ACHN (cell line): ENCODE data around the gene DMD.

Experiments used
- DNase-seq: peaks from one replicate; pipeline ENCODE4 v3.0.0-alpha.2; 2015
- in situ Hi-C: cut with HindIII; loops from 2 replicates; pipeline ENCODE4 v1.10.0; 2017; ENCODE audit warnings: low sequenced_read_pairs, low pct_ligation_motif_present, low pct_unique_long_range_greater_than_20kb

DMD gene

GRCh38 chrX:31665454-31665853 is 1545.9 kb downstream of the DMD start:
- in situ Hi-C loops = no loop called here
- no peak for DNase-seq

- in situ Hi-C loops = no loop called here
- DNase-seq = no peak
Observed at GRCh38 chrX:31663172-31663571, 1548.2 kb downstream of the DMD start.

- in situ Hi-C loops = no loop called here
- no peak for DNase-seq
Observed at GRCh38 chrX:31661280-31661810, 1550.0 kb downstream of the DMD start.

- peak; percentile 15 for DNase-seq
- in situ Hi-C loops = no loop called here
Observed at GRCh38 chrX:31658360-31658759, 1553.0 kb downstream of the DMD start.

- in situ Hi-C loops = no loop called here
- DNase-seq = no peak
Observed at GRCh38 chrX:31656013-31656412, 1555.3 kb downstream of the DMD start.

GRCh38 chrX:31653422-31653821 is 1557.9 kb downstream of the DMD start:
- DNase-seq = no peak
- in situ Hi-C loops = no loop called here

GRCh38 chrX:31652650-31653049 is 1558.7 kb downstream of the DMD start:
- no peak for DNase-seq
- in situ Hi-C loops = no loop called here

GRCh38 chrX:31649201-31649600 is 1562.1 kb downstream of the DMD start:
- DNase-seq = no peak
- in situ Hi-C loops = no loop called here

- in situ Hi-C loops = no loop called here
- DNase-seq = no peak
Observed at GRCh38 chrX:31633349-31633748, 1578.0 kb downstream of the DMD start.

GRCh38 chrX:31629195-31629594 is 1582.2 kb downstream of the DMD start:
- in situ Hi-C loops = no loop called here
- no peak for DNase-seq

GRCh38 chrX:31609130-31609529 is 1602.2 kb downstream of the DMD start:
- in situ Hi-C loops = no loop called here
- DNase-seq = no peak

- in situ Hi-C loops = no loop called here
- DNase-seq = no peak
Observed at GRCh38 chrX:31608638-31609037, 1602.7 kb downstream of the DMD start.

- DNase-seq = no peak
- in situ Hi-C loops = no loop called here
Observed at GRCh38 chrX:31606771-31607170, 1604.6 kb downstream of the DMD start.

GRCh38 chrX:31604629-31605221 is 1606.6 kb downstream of the DMD start:
- in situ Hi-C loops = no loop called here
- DNase-seq = no peak

GRCh38 chrX:31603411-31604120 is 1607.8 kb downstream of the DMD start:
- no peak for DNase-seq
- in situ Hi-C loops = no loop called here

GRCh38 chrX:31600823-31601222 is 1610.5 kb downstream of the DMD start:
- in situ Hi-C loops = no loop called here
- DNase-seq = no peak

GRCh38 chrX:31593353-31593752 is 1618.0 kb downstream of the DMD start:
- in situ Hi-C loops = no loop called here
- no peak for DNase-seq

GRCh38 chrX:31591355-31591754 is 1620.0 kb downstream of the DMD start:
- in situ Hi-C loops = no loop called here
- DNase-seq = no peak

GRCh38 chrX:31590581-31591114 is 1620.7 kb downstream of the DMD start:
- peak; percentile 18 for DNase-seq
- in situ Hi-C loops = no loop called here

- in situ Hi-C loops = no loop called here
- DNase-seq = no peak
Observed at GRCh38 chrX:31589503-31589902, 1621.8 kb downstream of the DMD start.
